Muscle layer of duodenum (tissue), 2 donors: ENCODE data around the gene CCDC188.
"Not testable (repeated sequence)": the region's sequence is repeated elsewhere in the genome, so short reads cannot be mapped to it uniquely, and the experiment has no call there.

Experiments
- H3K27ac ChIP-seq: one replicate; pipeline ENCODE4 v1.7.0; 2013; ENCODE audit warnings: mild to moderate bottlenecking, low read length
- H3K27me3 ChIP-seq: one replicate; pipeline ENCODE4 v1.7.0; 2013; ENCODE audit warnings: low read depth, mild to moderate bottlenecking, control low read depth, low read length
- H3K36me3 ChIP-seq, 2 donors: one replicate each; pipeline ENCODE4 v1.7.0; 2013; ENCODE audit warnings: low read length in 2 of 2, control low read depth in 1 of 2, mild to moderate bottlenecking in 1 of 2; ENCODE audit not compliant: insufficient read depth in 2 of 2, control insufficient read depth in 1 of 2
- H3K4me1 ChIP-seq, 2 donors: one replicate each; pipeline ENCODE4 v1.7.0; 2013; ENCODE audit warnings: low read length in 2 of 2, mild to moderate bottlenecking in 2 of 2, control low read depth in 1 of 2, moderate library complexity in 1 of 2; ENCODE audit not compliant: insufficient read depth in 2 of 2, control insufficient read depth in 1 of 2
- H3K4me3 ChIP-seq, 2 donors: one replicate each; pipeline ENCODE4 v1.7.0; 2013; ENCODE audit warnings: low read length in 2 of 2, low read depth in 1 of 2, mild to moderate bottlenecking in 1 of 2
- H3K9me3 ChIP-seq, 2 donors: one replicate each; pipeline ENCODE4 v1.7.0; 2013; ENCODE audit warnings: low read length in 2 of 2, control low read depth in 1 of 2, mild to moderate bottlenecking in 1 of 2; ENCODE audit not compliant: control insufficient read depth in 1 of 2
- donor health status: healthy.

CCDC188 gene

DNA sequence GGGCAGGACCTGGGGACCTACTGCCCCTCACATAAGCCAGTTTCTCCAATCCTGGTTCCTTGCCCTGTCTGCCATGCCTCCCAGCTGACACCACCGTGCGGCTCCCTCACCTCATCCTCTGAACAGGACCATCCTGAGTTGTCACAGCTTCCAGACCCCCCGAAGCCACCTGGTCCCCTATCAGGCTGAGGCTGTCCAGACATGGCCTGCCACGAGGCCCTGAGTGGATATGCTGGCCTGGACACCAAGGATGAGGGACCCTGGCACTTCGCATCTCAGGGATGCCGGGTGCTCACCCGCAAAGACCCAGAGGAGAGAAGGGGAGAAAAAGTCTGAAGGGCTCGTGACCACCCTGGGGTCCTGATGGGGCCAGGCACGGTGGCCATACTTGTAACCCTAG lies 15.8 kb upstream of the CCDC188 start:
- H3K27ac ChIP-seq = no peak overlapping the region
- no peaks in the 10 kb centered on the region for H3K27me3 ChIP-seq
- no peaks in the 10 kb centered on the region for H3K9me3 ChIP-seq
- no peaks in the 10 kb centered on the region for H3K36me3 ChIP-seq
- H3K4me3 ChIP-seq = no peak overlapping the region
- H3K4me1 ChIP-seq = no peaks in the 10 kb centered on the region

DNA sequence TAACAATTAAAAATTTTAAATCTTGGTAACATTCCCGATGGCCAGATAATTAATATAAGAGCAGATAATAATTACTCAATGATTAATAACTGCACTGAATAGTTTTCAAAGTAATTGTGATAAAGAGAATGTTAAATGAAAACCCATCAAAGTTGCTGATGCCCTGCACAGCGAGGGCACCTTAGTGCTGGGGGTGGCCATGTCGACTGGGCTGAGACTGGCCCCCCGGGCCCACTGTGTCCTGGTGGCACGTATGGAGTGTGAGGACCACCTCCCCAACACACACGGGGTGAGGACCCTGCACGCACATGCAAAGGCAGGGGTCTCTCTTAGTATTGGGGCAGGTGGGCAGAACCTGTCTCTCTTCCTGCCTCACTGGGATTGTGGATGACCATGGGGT lies 15.1 kb upstream of the CCDC188 start:
- no peak overlapping the region for H3K4me3 ChIP-seq
- no peaks in the 10 kb centered on the region for H3K27me3 ChIP-seq
- H3K9me3 ChIP-seq = no peaks in the 10 kb centered on the region
- H3K4me1 ChIP-seq = no peaks in the 10 kb centered on the region
- no peaks in the 10 kb centered on the region for H3K36me3 ChIP-seq
- H3K27ac ChIP-seq = no peak overlapping the region

DNA sequence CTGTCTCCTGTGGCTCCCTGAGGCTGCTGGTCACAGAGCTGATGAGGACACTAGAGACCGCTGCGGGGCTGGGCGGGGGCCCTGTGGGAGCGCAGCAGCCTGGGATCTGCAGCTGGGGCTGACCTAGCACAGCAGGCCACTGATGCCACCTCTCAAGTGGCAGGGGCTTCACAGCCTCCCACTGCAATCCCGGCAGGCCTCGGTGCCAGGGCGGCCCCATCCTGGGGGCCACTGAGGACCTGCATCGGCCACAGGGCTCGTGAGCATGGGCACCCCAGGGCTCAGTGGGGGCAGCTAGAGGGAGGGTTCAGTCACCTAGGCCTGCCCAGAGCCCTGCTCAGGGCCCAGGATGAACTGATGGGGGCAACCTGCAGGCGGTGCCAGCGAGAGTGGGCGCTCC lies 14.6 kb upstream of the CCDC188 start:
- H3K36me3 ChIP-seq = no peaks in the 10 kb centered on the region
- no peaks in the 10 kb centered on the region for H3K27me3 ChIP-seq
- no peaks in the 10 kb centered on the region for H3K9me3 ChIP-seq
- H3K4me3 ChIP-seq = no peak overlapping the region
- H3K4me1 ChIP-seq = no peaks in the 10 kb centered on the region
- no peak overlapping the region for H3K27ac ChIP-seq

DNA sequence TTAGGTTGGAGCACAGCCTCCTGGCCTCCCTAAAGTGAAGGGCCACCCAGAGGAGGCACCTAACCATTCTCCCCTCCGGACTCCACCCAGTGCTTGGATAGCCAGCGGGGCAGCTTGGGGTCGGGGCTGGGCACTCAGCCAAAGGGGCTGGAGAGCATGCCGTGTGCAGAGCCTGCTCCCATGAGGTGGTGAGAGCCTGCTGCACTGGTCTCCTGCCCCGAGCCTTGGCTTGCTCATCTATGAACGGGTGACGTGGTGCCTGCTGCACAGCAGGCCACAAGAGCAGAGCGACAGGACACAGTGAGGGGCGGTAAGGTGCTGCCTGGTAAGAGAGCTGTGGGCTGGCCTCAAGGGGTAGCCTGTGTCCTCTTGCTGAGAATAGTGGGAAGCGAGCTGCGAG lies 14.0 kb upstream of the CCDC188 start:
- Histone ChIP-seq H3K36me3 (no peaks in the 10 kb centered on the region), H3K27me3 (no peaks in the 10 kb centered on the region), H3K9me3 (no peaks in the 10 kb centered on the region), H3K27ac (no peak overlapping the region), H3K4me1 (no peaks in the 10 kb centered on the region), H3K4me3 (no peak overlapping the region)

DNA sequence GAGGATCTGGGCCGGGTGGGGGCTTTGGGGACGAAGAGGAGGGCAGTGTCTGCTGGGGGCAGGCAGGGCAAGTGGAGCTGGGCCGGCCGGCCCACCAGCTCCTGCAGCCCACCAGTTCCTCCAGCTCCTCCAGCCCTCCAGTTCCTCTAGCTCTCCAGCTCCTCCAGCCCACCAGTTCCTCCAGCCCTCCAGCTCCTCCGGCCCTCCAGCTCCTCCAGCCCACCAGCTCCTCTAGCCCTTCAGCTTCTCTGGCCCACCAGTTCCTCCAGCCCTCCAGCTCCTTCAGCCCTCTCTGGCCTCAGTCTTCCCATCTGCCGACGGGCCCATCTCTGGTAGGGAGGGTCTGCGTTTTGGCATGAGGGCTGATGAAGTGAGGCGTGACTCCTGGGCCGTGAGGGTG lies 9.2 kb upstream of the CCDC188 start:
- Histone ChIP-seq H3K36me3 (no peaks in the 10 kb centered on the region), H3K27ac (no peak overlapping the region), H3K9me3 (no peaks in the 10 kb centered on the region), H3K4me3 (no peak overlapping the region), H3K4me1 (no peaks in the 10 kb centered on the region), H3K27me3 (no peaks in the 10 kb centered on the region)

DNA sequence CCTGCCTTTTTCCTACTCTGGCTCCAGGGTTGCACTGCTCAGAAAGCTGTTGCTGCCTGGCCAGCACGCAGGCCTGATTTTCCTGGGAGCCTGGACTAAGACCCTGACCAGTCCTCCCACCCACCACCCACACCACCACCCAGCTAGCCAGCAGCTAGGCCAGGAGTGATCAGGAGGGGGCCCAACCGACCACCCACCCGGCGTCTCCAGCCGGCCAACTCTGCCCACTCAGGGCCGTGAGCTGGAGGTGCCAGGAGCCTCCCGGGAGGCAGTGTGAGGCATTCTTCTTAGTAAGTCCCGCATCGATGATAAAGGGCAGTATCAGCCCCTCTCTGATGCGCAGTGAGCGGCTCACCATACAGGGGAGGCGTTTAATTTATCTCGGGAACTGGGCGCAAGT lies 8.7 kb upstream of the CCDC188 start:
- not testable (repeated sequence) for H3K27ac ChIP-seq, H3K27me3 ChIP-seq, H3K4me3 ChIP-seq

DNA sequence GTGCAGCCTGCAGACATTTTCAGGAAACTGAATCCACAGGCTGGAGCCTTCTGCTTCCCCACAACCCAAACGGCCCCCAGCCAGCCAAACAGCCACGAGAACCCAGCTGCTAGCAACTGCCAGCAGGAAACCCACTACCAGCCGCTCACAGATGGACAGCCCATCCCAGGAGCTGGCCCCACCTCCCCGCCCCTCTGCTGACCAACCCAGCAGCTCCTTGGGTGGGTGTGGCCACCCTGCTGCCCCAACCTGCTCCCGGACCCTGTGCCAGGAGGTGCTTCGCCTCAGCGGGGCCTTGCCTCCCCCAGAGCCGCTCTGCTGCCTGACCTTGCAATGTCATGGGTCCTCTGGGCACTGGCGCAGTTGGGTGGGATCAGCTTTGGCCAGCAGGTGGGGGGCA lies 8.2 kb upstream of the CCDC188 start:
- H3K9me3 ChIP-seq = no peaks in the 10 kb centered on the region
- no peaks in the 10 kb centered on the region for H3K27me3 ChIP-seq
- no peaks in the 10 kb centered on the region for H3K4me1 ChIP-seq
- H3K4me3 ChIP-seq = no peak overlapping the region
- H3K27ac ChIP-seq = no peak overlapping the region
- H3K36me3 ChIP-seq = no peaks in the 10 kb centered on the region

More for the DNA sequence above, 8.7 kb upstream of the CCDC188 start:
- not testable (repeated sequence) for H3K4me1 ChIP-seq, H3K9me3 ChIP-seq, H3K36me3 ChIP-seq

DNA sequence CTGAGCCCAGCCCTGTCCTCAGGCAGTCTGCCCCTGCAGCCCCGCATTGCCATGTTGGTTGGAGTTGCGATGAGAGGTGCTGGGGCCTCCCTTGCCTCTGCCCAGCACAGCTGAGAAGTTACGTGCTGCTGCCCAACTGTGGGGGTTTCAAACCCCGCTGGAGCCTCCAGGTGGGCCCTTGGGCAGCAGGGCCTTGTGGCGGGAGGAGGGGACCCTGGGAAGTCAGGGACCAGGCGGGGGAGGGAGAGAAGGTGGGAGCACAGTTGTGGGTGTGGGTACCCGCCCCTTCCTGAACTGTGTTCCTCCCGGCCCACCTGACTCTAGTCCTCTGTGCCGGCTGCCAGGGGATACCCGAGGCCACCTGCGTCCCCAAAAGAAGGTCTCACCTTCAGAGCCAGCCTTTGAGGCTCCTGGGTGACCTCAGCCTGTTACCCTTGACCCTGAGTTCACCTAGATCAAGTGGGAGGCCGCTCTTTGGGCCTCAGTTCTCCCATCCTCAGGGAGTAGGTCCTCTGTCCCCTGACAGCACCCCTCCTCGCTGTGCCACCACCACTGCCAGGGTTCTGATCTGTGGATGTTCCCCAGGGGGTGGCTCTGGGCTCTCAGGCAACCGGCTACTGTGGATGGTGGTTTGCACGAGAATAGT lies 7.7 kb upstream of the CCDC188 start:
- Histone ChIP-seq H3K4me1 (no peaks in the 10 kb centered on the region), H3K4me3 (no peak overlapping the region), H3K36me3 (no peaks in the 10 kb centered on the region), H3K27ac (no peak overlapping the region), H3K27me3 (no peaks in the 10 kb centered on the region), H3K9me3 (no peaks in the 10 kb centered on the region)

DNA sequence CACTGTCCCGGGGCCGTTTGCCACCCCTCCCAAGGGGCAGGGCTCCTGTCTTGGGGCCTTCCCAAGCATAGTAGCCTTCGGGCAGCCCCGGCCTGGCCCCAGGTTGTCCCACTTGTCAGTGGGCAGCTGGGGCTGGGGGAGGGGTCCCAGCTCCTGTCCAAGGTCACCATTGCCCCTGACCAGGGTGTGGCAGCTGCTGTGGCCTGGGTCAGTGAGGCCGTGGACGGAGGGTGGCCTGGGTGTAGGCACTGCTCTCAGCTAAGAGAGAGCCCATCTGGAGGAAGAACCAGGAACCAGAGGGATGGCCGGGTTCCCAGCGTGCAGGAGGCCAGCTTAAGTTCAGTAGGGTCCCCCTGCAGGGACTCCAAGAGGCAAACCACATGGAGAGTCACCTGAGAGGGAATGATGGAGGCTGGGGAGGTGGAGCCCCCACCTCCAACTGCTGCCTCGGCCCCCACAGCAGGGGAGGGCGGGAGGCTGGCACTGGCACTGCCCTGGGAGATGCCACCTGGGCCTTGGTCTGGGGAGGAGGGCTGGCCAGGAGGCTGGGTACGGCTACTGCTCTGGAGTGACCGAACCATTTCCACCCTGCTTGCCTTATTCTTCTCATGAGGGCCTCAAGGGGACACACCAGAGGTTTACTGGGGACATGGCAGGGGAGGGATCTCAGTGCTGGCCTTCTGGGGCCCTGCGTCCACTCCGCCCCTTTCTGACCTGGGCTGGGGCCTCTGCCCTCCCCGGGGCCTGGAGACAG lies 6.8 kb upstream of the CCDC188 start:
- Histone ChIP-seq H3K27me3 (no peaks in the 10 kb centered on the region), H3K27ac (no peak overlapping the region), H3K36me3 (no peaks in the 10 kb centered on the region), H3K4me3 (no peak overlapping the region), H3K9me3 (no peaks in the 10 kb centered on the region), H3K4me1 (no peaks in the 10 kb centered on the region)

DNA sequence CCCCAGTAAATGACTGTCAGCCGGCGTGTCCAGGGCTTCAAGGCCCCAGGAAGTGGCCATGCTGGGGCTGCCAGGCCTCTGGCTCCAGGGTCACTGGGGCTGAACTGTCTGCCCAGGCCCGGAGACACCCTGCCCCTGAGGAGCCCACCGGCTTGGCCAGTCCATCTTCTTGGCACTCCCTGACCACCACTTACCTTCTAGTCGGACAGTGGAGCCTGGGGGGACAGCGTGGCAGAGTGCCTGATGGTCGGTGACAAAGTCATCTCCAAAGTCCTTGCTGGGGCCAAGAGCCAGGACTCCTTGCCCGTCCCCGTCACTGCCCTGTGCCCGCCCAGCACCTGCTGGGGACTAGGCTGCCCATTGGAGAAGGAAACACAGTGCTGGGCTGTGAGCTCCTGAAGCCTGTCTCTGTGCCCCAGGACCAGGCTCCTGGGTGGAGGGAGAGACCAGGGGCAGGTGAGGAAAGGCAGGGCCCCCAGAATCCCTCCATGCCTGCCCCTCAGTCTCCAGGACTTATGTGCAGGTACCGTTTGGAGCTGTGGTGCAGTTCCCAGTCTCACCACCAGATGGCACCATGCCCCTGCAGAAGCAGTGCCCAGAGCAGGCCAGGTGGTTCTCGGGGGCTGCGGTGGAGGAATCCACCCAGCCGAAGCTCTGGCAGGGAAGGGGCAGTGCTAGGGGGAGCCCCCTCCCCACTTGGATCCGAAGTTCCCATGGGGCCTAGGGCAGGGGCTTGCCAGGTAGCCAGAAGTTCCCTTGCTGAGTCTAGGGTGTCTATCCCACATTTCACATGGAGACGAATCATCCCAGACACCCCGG lies 6.0 kb upstream of the CCDC188 start:
- Histone ChIP-seq H3K9me3 (no peaks in the 10 kb centered on the region), H3K27me3 (no peaks in the 10 kb centered on the region), H3K4me3 (no peak overlapping the region), H3K4me1 (no peaks in the 10 kb centered on the region), H3K36me3 (no peaks in the 10 kb centered on the region), H3K27ac (no peak overlapping the region)

DNA sequence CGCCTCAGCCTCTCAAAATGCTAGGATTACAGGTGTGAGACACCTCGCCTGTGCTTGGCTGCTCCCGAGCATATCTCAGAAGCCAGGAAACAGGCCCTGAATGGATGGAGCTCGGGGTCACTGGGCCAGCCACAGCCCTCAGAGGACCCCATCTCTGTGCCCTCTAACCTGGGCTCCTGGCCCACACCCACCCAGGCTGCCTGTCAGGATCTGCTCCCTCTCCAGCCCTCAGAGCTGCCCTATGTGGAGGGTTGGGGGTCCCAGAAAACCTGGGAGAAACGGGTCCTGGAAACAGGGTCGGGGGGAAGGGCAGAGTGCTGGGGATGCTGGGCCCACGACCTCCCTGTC lies 5.2 kb upstream of the CCDC188 start:
- H3K4me1 ChIP-seq = no peaks in the 10 kb centered on the region
- no peaks in the 10 kb centered on the region for H3K36me3 ChIP-seq
- no peaks in the 10 kb centered on the region for H3K9me3 ChIP-seq
- no peaks in the 10 kb centered on the region for H3K27me3 ChIP-seq
- H3K27ac ChIP-seq = no peak overlapping the region
- H3K4me3 ChIP-seq = no peak overlapping the region
